Endodermal cell (in vitro differentiated cells): ENCODE measurements around the gene FFAR1. TPM values are rescaled to one million over a fixed set of nuclear protein-coding genes. Genes with fewer than 3 reads are reported as not detected.
"Not testable (repeated sequence)": the region's sequence is repeated elsewhere in the genome, so short reads cannot be mapped to it uniquely, and the experiment has no call there.

Source experiments
- DNase-seq: peaks from one replicate; pipeline ENCODE4 v3.0.0-alpha.2; 2017
- H3K27ac ChIP-seq: 2 replicates; pipeline ENCODE4 v1.5.1; 2013; ENCODE audit warnings: mild to moderate bottlenecking, low read depth, low read length, moderate library complexity
- H3K27me3 ChIP-seq: 2 replicates; pipeline ENCODE4 v1.6.1; 2013; ENCODE audit warnings: mild to moderate bottlenecking, low read length, moderate library complexity; ENCODE audit not compliant: insufficient read depth, control insufficient read depth, poor library complexity, severe bottlenecking
- H3K36me3 ChIP-seq: 2 replicates; pipeline ENCODE4 v1.7.0; 2013; ENCODE audit warnings: mild to moderate bottlenecking, low read length, moderate library complexity; ENCODE audit not compliant: control insufficient read depth, insufficient read depth
- H3K4me1 ChIP-seq: one replicate; pipeline ENCODE4 v1.7.0; 2013; ENCODE audit warnings: low read length; ENCODE audit not compliant: control insufficient read depth, insufficient read depth
- H3K4me3 ChIP-seq: 2 replicates; pipeline ENCODE4 v1.5.1; 2013; ENCODE audit warnings: mild to moderate bottlenecking, low read length, moderate library complexity
- H3K9ac ChIP-seq: 2 replicates; pipeline ENCODE4 v1.6.1; 2013; ENCODE audit warnings: mild to moderate bottlenecking, low read length, moderate library complexity; ENCODE audit not compliant: poor library complexity, severe bottlenecking; ENCODE audit errors: extremely low read depth
- H3K9me3 ChIP-seq: 2 replicates; pipeline ENCODE4 v1.6.1; 2013; ENCODE audit warnings: mild to moderate bottlenecking, low read length, moderate library complexity; ENCODE audit not compliant: control insufficient read depth
- H3K27ac Mint-ChIP-seq: 2 replicates; pipeline ENCODE4 v1.8.0; 2020; ENCODE audit warnings: mixed read lengths
- H3K27me3 Mint-ChIP-seq: 2 replicates; pipeline ENCODE4 v1.8.0; 2021; ENCODE audit warnings: mild to moderate bottlenecking, mixed read lengths; ENCODE audit not compliant: insufficient read depth
- H3K36me3 Mint-ChIP-seq: 2 replicates; pipeline ENCODE4 v1.8.0; 2020; ENCODE audit warnings: low read depth, mixed read lengths
- H3K4me1 Mint-ChIP-seq: 2 replicates; pipeline ENCODE4 v1.8.0; 2020; ENCODE audit warnings: mixed read lengths
- H3K4me3 Mint-ChIP-seq: 2 replicates; pipeline ENCODE4 v1.8.0; 2020; ENCODE audit warnings: mild to moderate bottlenecking, moderate library complexity, mixed read lengths
- H3K9me3 Mint-ChIP-seq: 2 replicates; pipeline ENCODE4 v1.8.0; 2020; ENCODE audit warnings: mild to moderate bottlenecking, mixed read lengths
- WGBS, 2 experiments: methylation state at CpG; one replicate each; pipeline versions ENCODE4 v1.1.5 to v1.1.7; 2013; ENCODE audit warnings: missing lambda C conversion rate in 2 of 2, mixed read lengths in 1 of 2; ENCODE audit not compliant: insufficient coverage in 1 of 2, insufficient read length in 1 of 2; 5-methylcytosine and 5-hydroxymethylcytosine counted together
- total RNA-seq, 2 donors: library from RNA; stranded (reverse); fragmentation: NEBNext Ultra II Directional in 1 of 2; extraction: Animal tissue kit (Norgen Biotek cat#: 25700) in 1 of 2; gene quantifications; 2 replicates in 1 of 2; 3 replicates in 1 of 2; pipeline ENCODE4 v1.2.1, GENCODE V29; 2021
- TF ChIP-seq, protein P1 (sequence below): fragments of 200-600 bp; sonication (generic); conservative IDR thresholded peaks from 2 replicates; pipeline ENCODE4 v1.5.0; 2021; ENCODE audit warnings: antibody characterized with exemption, mild to moderate bottlenecking

FFAR1 gene
- total RNA-seq, 2 donors from 2014 or later, result not detected

DNA sequence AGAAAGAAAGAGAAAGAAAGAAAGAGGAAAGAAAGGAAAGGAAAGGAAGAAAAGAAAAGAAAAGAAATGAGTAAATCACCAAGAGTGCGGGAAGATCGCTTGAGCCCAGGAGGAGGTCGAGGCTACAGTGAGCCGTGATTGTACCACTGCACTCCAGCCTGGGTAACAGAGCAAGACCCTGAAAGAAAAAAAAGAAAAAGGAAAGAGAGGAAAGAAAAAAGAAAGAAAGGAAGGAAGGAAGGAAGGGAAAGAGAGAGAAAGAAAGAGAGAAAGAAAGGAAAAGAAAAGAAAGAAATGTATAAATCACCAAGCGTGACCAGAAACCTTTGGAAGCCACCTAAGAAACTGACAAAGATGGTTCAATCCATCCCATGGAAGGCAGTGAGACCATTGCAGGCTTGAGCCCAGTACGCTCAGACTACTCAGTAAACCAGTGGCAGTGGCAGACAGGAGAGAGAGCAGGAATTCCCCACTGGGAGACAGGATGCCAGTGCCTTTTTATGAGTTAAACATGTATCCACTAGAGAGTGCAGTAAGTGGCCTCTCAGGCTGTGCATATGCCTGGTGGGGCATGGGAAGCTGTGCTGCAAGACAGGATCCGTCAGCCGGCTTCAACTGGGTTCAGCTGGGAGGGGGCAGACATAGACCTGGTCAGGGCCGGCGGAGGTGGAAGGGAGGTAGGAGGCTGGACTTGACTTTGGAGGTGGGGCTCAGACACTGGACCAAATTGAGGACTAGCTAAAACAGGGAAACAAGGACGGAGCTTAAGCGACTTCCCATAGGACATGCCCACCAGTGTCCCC, 28.0 kb downstream of the FFAR1 start:
- H3K9ac ChIP-seq, result no peak overlapping the region
- no peaks in the 10 kb centered on the region for H3K4me1 Mint-ChIP-seq

GRCh38 chr19:35377656-35378055, 30.0 kb downstream of the FFAR1 start:
- 80 to 95% methylated on average over 1 of the region's 1 CpG for WGBS, 2 experiments
- Mint-ChIP-seq H3K4me1 (no peaks in the 10 kb centered on the region), H3K4me3 (no peak overlapping the region)

More for the DNA sequence above, 28.0 kb downstream of the FFAR1 start:
- H3K27me3 ChIP-seq, result no peaks in the 10 kb centered on the region
- Mint-ChIP-seq H3K27ac (no peak overlapping the region), H3K27me3 (peaks cover 9% of the 10 kb centered on the region), H3K36me3 (no peaks in the 10 kb centered on the region), H3K4me3 (no peak overlapping the region), H3K9me3 (peaks cover 15% of the 10 kb centered on the region)
- H3K4me1 ChIP-seq, result no peaks in the 10 kb centered on the region
- TF ChIP-seq, protein P1, sequence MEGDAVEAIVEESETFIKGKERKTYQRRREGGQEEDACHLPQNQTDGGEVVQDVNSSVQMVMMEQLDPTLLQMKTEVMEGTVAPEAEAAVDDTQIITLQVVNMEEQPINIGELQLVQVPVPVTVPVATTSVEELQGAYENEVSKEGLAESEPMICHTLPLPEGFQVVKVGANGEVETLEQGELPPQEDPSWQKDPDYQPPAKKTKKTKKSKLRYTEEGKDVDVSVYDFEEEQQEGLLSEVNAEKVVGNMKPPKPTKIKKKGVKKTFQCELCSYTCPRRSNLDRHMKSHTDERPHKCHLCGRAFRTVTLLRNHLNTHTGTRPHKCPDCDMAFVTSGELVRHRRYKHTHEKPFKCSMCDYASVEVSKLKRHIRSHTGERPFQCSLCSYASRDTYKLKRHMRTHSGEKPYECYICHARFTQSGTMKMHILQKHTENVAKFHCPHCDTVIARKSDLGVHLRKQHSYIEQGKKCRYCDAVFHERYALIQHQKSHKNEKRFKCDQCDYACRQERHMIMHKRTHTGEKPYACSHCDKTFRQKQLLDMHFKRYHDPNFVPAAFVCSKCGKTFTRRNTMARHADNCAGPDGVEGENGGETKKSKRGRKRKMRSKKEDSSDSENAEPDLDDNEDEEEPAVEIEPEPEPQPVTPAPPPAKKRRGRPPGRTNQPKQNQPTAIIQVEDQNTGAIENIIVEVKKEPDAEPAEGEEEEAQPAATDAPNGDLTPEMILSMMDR, result no peak
- no peak overlapping the region for H3K27ac ChIP-seq
- H3K9me3 ChIP-seq, result no peaks in the 10 kb centered on the region
- no peak for DNase-seq
- whole genome bisulfite sequencing, 2 experiments, result 94 to 97% methylated on average over 8 to 12 of the region's 12 CpGs
- no peak overlapping the region for H3K4me3 ChIP-seq
- H3K36me3 ChIP-seq, result no peaks in the 10 kb centered on the region

GRCh38 chr19:35378356-35378755, 30.7 kb downstream of the FFAR1 start:
- H3K27me3 ChIP-seq, result no peaks in the 10 kb centered on the region
- peaks cover 17% of the 10 kb centered on the region for H3K27me3 Mint-ChIP-seq
- H3K4me3 ChIP-seq, result no peak overlapping the region
- H3K9ac ChIP-seq, result no peak overlapping the region
- no peak overlapping the region for H3K27ac ChIP-seq
- peaks cover 12% of the 10 kb centered on the region for H3K9me3 ChIP-seq
- H3K4me3 Mint-ChIP-seq, result no peak overlapping the region
- no peaks in the 10 kb centered on the region for H3K36me3 ChIP-seq
- WGBS, 2 experiments, result 93 to 97% methylated on average over 3 of the region's 3 CpGs
- no peak overlapping the region for H3K27ac Mint-ChIP-seq
- H3K4me1 ChIP-seq, result no peaks in the 10 kb centered on the region
- no peaks in the 10 kb centered on the region for H3K36me3 Mint-ChIP-seq
- no peaks in the 10 kb centered on the region for H3K4me1 Mint-ChIP-seq
- peaks cover 32% of the 10 kb centered on the region for H3K9me3 Mint-ChIP-seq
- TF ChIP-seq, protein P1, result no peak
- no peak for DNase-seq

More at GRCh38 chr19:35377656-35378055, 30.0 kb downstream of the FFAR1 start:
- Mint-ChIP-seq H3K27ac (no peak overlapping the region), H3K27me3 (peaks cover 18% of the 10 kb centered on the region), H3K36me3 (no peaks in the 10 kb centered on the region), H3K9me3 (peaks cover 25% of the 10 kb centered on the region)
- DNase-seq, result no peak
- H3K27ac ChIP-seq, result no peak overlapping the region
- no peak overlapping the region for H3K4me3 ChIP-seq
- TF ChIP-seq, protein P1, result no peak
- H3K9me3 ChIP-seq, result peaks cover 7% of the 10 kb centered on the region
- H3K27me3 ChIP-seq, result no peaks in the 10 kb centered on the region
- no peaks in the 10 kb centered on the region for H3K4me1 ChIP-seq
- no peak overlapping the region for H3K9ac ChIP-seq
- H3K36me3 ChIP-seq, result no peaks in the 10 kb centered on the region

- not testable (repeated sequence) for H3K9ac ChIP-seq, H3K4me1 Mint-ChIP-seq, H3K4me1 ChIP-seq, H3K27ac ChIP-seq, H3K36me3 ChIP-seq, H3K27ac Mint-ChIP-seq, H3K4me3 Mint-ChIP-seq, H3K27me3 ChIP-seq, DNase-seq, H3K4me3 ChIP-seq, H3K36me3 Mint-ChIP-seq
- Mint-ChIP-seq H3K27me3 (peaks cover 17% of the 10 kb centered on the region), H3K9me3 (peaks cover 42% of the 10 kb centered on the region)
- peaks cover 19% of the 10 kb centered on the region for H3K9me3 ChIP-seq
- 98% methylated on average over 3 to 5 of the region's 5 CpGs for WGBS, 2 experiments
Measured at GRCh38 chr19:35379545-35379944, 31.8 kb downstream of the FFAR1 start.
